ENCODE results near the gene STX18.

The STX18 gene

DNA sequence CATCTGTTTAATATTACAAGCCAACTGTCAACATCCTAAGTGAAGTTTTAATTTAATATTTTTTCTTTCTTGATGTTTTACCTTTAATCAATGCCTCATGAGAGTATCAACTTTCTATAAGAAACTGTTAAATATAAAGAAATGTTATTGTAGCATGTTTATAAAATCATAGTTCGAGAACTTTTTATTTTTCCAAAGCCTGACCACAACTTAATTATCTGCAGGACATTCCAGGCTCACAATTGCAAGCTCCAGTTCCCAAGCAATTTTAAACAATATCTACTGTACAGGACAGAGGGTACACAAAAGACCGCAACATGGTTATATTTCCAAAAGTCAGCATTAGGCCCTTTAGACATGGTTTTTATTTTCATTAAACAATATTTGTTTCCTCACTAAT, 20.1 kb downstream of the STX18 start:
- no peak overlapping the region for H4K91ac ChIP-seq (ENCODE audit: low read depth, low read length)
- no peak overlapping the region for H3K9ac ChIP-seq (ENCODE audit: low read length)
- no peak overlapping the region for H2BK12ac ChIP-seq (ENCODE audit: low read length)
- no CpG with 5 or more reads among the region's 2 CpGs for WGBS (ENCODE audit: extremely low coverage, insufficient coverage, insufficient read length)
- H3K27ac ChIP-seq (ENCODE audit: low read depth, low read length): no peak overlapping the region
- no peak overlapping the region for H3K4me2 ChIP-seq (ENCODE audit: low read length)
- H3K4me3 ChIP-seq (ENCODE audit: low read depth, low read length): no peak overlapping the region
- no peaks in the 10 kb centered on the region for H3K79me1 ChIP-seq (ENCODE audit: low read length)
- H3K27me3 ChIP-seq (ENCODE audit: insufficient read depth, low read length): no peaks in the 10 kb centered on the region
- H3K9me3 ChIP-seq (ENCODE audit: insufficient read depth, low read depth, low read length): no peaks in the 10 kb centered on the region
- H3K4me1 ChIP-seq (ENCODE audit: control insufficient read depth in 1 of 2, insufficient read depth in 2 of 2, low read length in 2 of 2): no peaks in the 10 kb centered on the region
- H3K14ac ChIP-seq (ENCODE audit: low read length): no peak overlapping the region
- H3K23ac ChIP-seq (ENCODE audit: low read length): no peak overlapping the region
- no peak overlapping the region for H3K4ac ChIP-seq (ENCODE audit: low read depth, low read length)
- no peaks in the 10 kb centered on the region for H3K36me3 ChIP-seq (ENCODE audit: control insufficient read depth in 1 of 2, insufficient read depth in 2 of 2, low read length in 2 of 2)
- H4K8ac ChIP-seq (ENCODE audit: low read depth, low read length): no peak overlapping the region
- no peak overlapping the region for H2BK5ac ChIP-seq (ENCODE audit: low read depth, low read length, poor library complexity)
- H3K79me2 ChIP-seq (ENCODE audit: control insufficient read depth, insufficient read depth, low read length, poor library complexity): no peaks in the 10 kb centered on the region
- no peak overlapping the region for H2AFZ ChIP-seq (ENCODE audit: insufficient read depth, low read length, poor library complexity)
- H4K12ac ChIP-seq (ENCODE audit: low read depth, low read length): no peak overlapping the region
- H2AK5ac ChIP-seq (ENCODE audit: low read length): no peak overlapping the region
- H2BK120ac ChIP-seq (ENCODE audit: insufficient read depth, low read length, poor library complexity): no peak overlapping the region
- H3K18ac ChIP-seq (ENCODE audit: low read length): no peak overlapping the region
- DNase-seq: no peak

DNA sequence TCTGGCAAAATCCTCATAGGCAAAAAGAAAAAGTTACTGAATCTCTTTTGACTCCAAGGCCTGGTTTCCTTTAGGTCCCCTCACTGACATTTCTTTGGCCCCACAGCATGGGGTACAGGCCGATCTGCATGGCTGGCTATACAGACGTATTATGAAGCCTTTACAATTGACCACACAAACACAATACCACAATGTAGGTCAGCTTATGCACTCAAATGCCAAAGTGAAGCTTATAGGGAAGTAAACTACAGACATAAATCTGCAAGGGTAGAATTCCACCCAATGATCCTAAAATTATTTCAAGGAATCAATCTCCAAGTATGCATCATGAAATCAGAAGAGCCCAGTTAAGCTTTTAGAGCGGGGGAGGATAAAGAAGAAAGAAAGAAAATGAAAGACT, 20.7 kb downstream of the STX18 start:
- H3K4me2 ChIP-seq (ENCODE audit: low read length): no peak overlapping the region
- DNase-seq: no peak
- no CpG with 5 or more reads among the region's 3 CpGs for WGBS (ENCODE audit: extremely low coverage, insufficient coverage, insufficient read length)
- no peak overlapping the region for H4K12ac ChIP-seq (ENCODE audit: low read depth, low read length)
- no peak overlapping the region for H3K4me3 ChIP-seq (ENCODE audit: low read depth, low read length)
- H3K23ac ChIP-seq (ENCODE audit: low read length): no peak overlapping the region
- H2BK5ac ChIP-seq (ENCODE audit: low read depth, low read length, poor library complexity): no peak overlapping the region
- H3K9ac ChIP-seq (ENCODE audit: low read length): no peak overlapping the region
- no peak overlapping the region for H4K91ac ChIP-seq (ENCODE audit: low read depth, low read length)
- no peak overlapping the region for H2BK120ac ChIP-seq (ENCODE audit: insufficient read depth, low read length, poor library complexity)
- H3K9me3 ChIP-seq (ENCODE audit: insufficient read depth, low read depth, low read length): no peaks in the 10 kb centered on the region
- H2AFZ ChIP-seq (ENCODE audit: insufficient read depth, low read length, poor library complexity): no peak overlapping the region
- no peak overlapping the region for H3K14ac ChIP-seq (ENCODE audit: low read length)
- H3K18ac ChIP-seq (ENCODE audit: low read length): no peak overlapping the region
- H3K27me3 ChIP-seq (ENCODE audit: insufficient read depth, low read length): no peaks in the 10 kb centered on the region
- no peak overlapping the region for H2BK12ac ChIP-seq (ENCODE audit: low read length)
- H3K79me1 ChIP-seq (ENCODE audit: low read length): no peaks in the 10 kb centered on the region
- H3K36me3 ChIP-seq (ENCODE audit: control insufficient read depth in 1 of 2, insufficient read depth in 2 of 2, low read length in 2 of 2): no peaks in the 10 kb centered on the region
- H3K79me2 ChIP-seq (ENCODE audit: control insufficient read depth, insufficient read depth, low read length, poor library complexity): no peaks in the 10 kb centered on the region
- no peak overlapping the region for H4K8ac ChIP-seq (ENCODE audit: low read depth, low read length)
- no peak overlapping the region for H2AK5ac ChIP-seq (ENCODE audit: low read length)
- H3K27ac ChIP-seq (ENCODE audit: low read depth, low read length): no peak overlapping the region
- H3K4me1 ChIP-seq (ENCODE audit: control insufficient read depth in 1 of 2, insufficient read depth in 2 of 2, low read length in 2 of 2): no peaks in the 10 kb centered on the region
- H3K4ac ChIP-seq (ENCODE audit: low read depth, low read length): no peak overlapping the region

DNA sequence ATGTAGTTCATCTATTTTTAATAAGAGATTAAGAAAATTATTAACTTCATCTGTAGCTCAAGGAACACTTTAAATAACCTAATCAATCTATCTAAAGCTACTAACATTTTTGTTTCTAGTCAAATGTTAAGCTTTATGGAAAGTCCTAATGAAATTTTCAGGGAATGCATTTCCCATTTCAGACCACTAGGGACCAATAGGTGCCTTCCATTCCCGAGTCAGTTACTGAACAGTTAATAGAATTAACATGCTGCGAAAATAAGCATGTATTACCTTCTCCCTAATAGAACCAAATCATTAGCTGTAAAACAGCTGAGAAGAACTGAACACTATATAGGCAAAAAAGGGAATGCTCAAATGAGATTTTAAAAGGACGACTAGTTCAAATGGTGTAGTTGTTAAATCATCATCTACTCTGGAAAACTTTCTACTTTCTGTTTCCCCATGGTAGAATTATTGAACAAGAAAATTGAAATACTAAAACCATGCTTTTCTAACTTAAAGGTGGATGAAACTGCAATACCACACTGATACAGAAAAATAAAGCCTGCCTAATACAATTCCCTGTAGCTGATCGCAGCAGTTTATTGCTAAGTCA, 22.5 kb downstream of the STX18 start:
- Histone ChIP-seq H3K79me1 (ENCODE audit: low read length) (no peaks in the 10 kb centered on the region), H2AFZ (ENCODE audit: insufficient read depth, low read length, poor library complexity) (no peak overlapping the region), H3K4ac (ENCODE audit: low read depth, low read length) (no peak overlapping the region), H4K8ac (ENCODE audit: low read depth, low read length) (no peak overlapping the region), H3K79me2 (ENCODE audit: control insufficient read depth, insufficient read depth, low read length, poor library complexity) (no peaks in the 10 kb centered on the region), H2AK5ac (ENCODE audit: low read length) (no peak overlapping the region), H4K91ac (ENCODE audit: low read depth, low read length) (no peak overlapping the region), H3K23ac (ENCODE audit: low read length) (no peak overlapping the region), H4K12ac (ENCODE audit: low read depth, low read length) (no peak overlapping the region), H2BK120ac (ENCODE audit: insufficient read depth, low read length, poor library complexity) (no peak overlapping the region), H3K4me2 (ENCODE audit: low read length) (no peak overlapping the region), H3K4me1 (ENCODE audit: control insufficient read depth in 1 of 2, insufficient read depth in 2 of 2, low read length in 2 of 2) (no peaks in the 10 kb centered on the region), H3K27me3 (ENCODE audit: insufficient read depth, low read length) (no peaks in the 10 kb centered on the region), H2BK12ac (ENCODE audit: low read length) (no peak overlapping the region), H3K27ac (ENCODE audit: low read depth, low read length) (no peak overlapping the region), H3K36me3 (ENCODE audit: control insufficient read depth in 1 of 2, insufficient read depth in 2 of 2, low read length in 2 of 2) (no peaks in the 10 kb centered on the region), H3K9ac (ENCODE audit: low read length) (no peak overlapping the region), H3K18ac (ENCODE audit: low read length) (no peak overlapping the region), H3K4me3 (ENCODE audit: low read depth, low read length) (no peak overlapping the region), H3K9me3 (ENCODE audit: insufficient read depth, low read depth, low read length) (no peaks in the 10 kb centered on the region), H2BK5ac (ENCODE audit: low read depth, low read length, poor library complexity) (no peak overlapping the region), H3K14ac (ENCODE audit: low read length) (no peak overlapping the region)
- peak in 1 of 2 donors; percentile 44 for DNase-seq
- WGBS (ENCODE audit: extremely low coverage, insufficient coverage, insufficient read length): no CpG with 5 or more reads among the region's 4 CpGs

- H3K79me1 ChIP-seq (ENCODE audit: low read length): no peaks in the 10 kb centered on the region
- H2AK5ac ChIP-seq (ENCODE audit: low read length): no peak overlapping the region
- no peak overlapping the region for H2BK12ac ChIP-seq (ENCODE audit: low read length)
- H4K91ac ChIP-seq (ENCODE audit: low read depth, low read length): no peak overlapping the region
- no peak overlapping the region for H3K4ac ChIP-seq (ENCODE audit: low read depth, low read length)
- H2AFZ ChIP-seq (ENCODE audit: insufficient read depth, low read length, poor library complexity): no peak overlapping the region
- no peak overlapping the region for H3K14ac ChIP-seq (ENCODE audit: low read length)
- H2BK5ac ChIP-seq (ENCODE audit: low read depth, low read length, poor library complexity): no peak overlapping the region
- no peaks in the 10 kb centered on the region for H3K4me1 ChIP-seq (ENCODE audit: control insufficient read depth in 1 of 2, insufficient read depth in 2 of 2, low read length in 2 of 2)
- no peak for DNase-seq
- no peak overlapping the region for H4K12ac ChIP-seq (ENCODE audit: low read depth, low read length)
- no peak overlapping the region for H3K9ac ChIP-seq (ENCODE audit: low read length)
- H3K27me3 ChIP-seq (ENCODE audit: insufficient read depth, low read length): no peaks in the 10 kb centered on the region
- no peak overlapping the region for H3K23ac ChIP-seq (ENCODE audit: low read length)
- no peaks in the 10 kb centered on the region for H3K9me3 ChIP-seq (ENCODE audit: insufficient read depth, low read depth, low read length)
- no peak overlapping the region for H3K4me2 ChIP-seq (ENCODE audit: low read length)
- H3K18ac ChIP-seq (ENCODE audit: low read length): no peak overlapping the region
- H3K4me3 ChIP-seq (ENCODE audit: low read depth, low read length): no peak overlapping the region
- no peak overlapping the region for H4K8ac ChIP-seq (ENCODE audit: low read depth, low read length)
- no CpG with 5 or more reads among the region's 5 CpGs for WGBS (ENCODE audit: extremely low coverage, insufficient coverage, insufficient read length)
- no peak overlapping the region for H2BK120ac ChIP-seq (ENCODE audit: insufficient read depth, low read length, poor library complexity)
- H3K27ac ChIP-seq (ENCODE audit: low read depth, low read length): no peak overlapping the region
- H3K79me2 ChIP-seq (ENCODE audit: control insufficient read depth, insufficient read depth, low read length, poor library complexity): no peaks in the 10 kb centered on the region
- no peaks in the 10 kb centered on the region for H3K36me3 ChIP-seq (ENCODE audit: control insufficient read depth in 1 of 2, insufficient read depth in 2 of 2, low read length in 2 of 2)
Observed at GRCh38 chr4:4518747-4519146, 23.1 kb downstream of the STX18 start.

All from trophoblast cell (in vitro differentiated cells and primary cell).